ENCODE data around the gene LRMDA.

DNA sequence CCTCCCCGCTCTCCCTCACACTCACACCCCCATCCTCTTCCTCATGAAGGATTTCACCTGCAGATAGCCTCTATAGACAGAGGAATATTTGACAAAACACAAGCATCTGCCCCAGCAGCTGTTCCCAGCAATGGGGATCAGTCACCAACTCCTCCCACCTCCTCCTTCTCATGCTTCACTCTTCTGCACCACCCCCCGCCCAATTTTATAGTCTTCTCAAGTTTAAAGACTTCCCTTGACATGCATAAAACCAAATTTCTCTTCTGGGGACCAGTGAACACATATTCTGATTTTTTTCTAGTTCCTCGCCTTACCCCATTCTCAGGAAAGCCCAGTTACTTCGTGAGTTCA, 654.4 kb downstream of the LRMDA start:
- TF ChIP-seq POLR2A (IDR thresholded peaks at IDR 0.05) (no peak), POLR2AphosphoS5 (IDR thresholded peaks at IDR 0.05) (no peak)
- TF ChIP-seq, protein P1, sequence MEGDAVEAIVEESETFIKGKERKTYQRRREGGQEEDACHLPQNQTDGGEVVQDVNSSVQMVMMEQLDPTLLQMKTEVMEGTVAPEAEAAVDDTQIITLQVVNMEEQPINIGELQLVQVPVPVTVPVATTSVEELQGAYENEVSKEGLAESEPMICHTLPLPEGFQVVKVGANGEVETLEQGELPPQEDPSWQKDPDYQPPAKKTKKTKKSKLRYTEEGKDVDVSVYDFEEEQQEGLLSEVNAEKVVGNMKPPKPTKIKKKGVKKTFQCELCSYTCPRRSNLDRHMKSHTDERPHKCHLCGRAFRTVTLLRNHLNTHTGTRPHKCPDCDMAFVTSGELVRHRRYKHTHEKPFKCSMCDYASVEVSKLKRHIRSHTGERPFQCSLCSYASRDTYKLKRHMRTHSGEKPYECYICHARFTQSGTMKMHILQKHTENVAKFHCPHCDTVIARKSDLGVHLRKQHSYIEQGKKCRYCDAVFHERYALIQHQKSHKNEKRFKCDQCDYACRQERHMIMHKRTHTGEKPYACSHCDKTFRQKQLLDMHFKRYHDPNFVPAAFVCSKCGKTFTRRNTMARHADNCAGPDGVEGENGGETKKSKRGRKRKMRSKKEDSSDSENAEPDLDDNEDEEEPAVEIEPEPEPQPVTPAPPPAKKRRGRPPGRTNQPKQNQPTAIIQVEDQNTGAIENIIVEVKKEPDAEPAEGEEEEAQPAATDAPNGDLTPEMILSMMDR (IDR thresholded peaks at IDR 0.05) = no peak
